H1 (cell line): ENCODE measurements around the gene WDR31. TPM values are rescaled to one million over a fixed set of nuclear protein-coding genes. Genes with fewer than 3 reads are reported as not detected.

Experiments
- BACH1 ChIP-seq: IDR thresholded peaks from 2 replicates; pipeline ENCODE4 v1.6.1; 2012; ENCODE audit warnings: low read length, improper control_type of control experiment
- CHD7 ChIP-seq: fragments of 300-600 bp; sonication (generic); IDR thresholded peaks from 2 replicates; pipeline ENCODE4 v1.7.1; 2012; ENCODE audit warnings: low read length, moderate library complexity, mild to moderate bottlenecking, inconsistent platforms; ENCODE audit not compliant: insufficient replicate concordance
- CTBP2 ChIP-seq: IDR thresholded peaks from 2 replicates; pipeline ENCODE4 v1.7.0; 2011; ENCODE audit warnings: borderline replicate concordance, mild to moderate bottlenecking, moderate library complexity, mixed read lengths, low read length; ENCODE audit not compliant: insufficient read depth, insufficient read length
- GABPA ChIP-seq: IDR thresholded peaks from 2 replicates; pipeline ENCODE4 v1.6.1; 2011; ENCODE audit warnings: mild to moderate bottlenecking, low read length, moderate library complexity, borderline replicate concordance; ENCODE audit not compliant: insufficient read depth
- JUND ChIP-seq: IDR thresholded peaks from 2 replicates; pipeline ENCODE4 v1.6.1; 2011; ENCODE audit warnings: mild to moderate bottlenecking, improper control_type of control experiment, low read length
- RFX5 ChIP-seq: IDR thresholded peaks from 2 replicates; pipeline ENCODE4 v1.6.1; 2011; ENCODE audit warnings: low read depth, low read length, improper control_type of control experiment, borderline replicate concordance
- RXRA ChIP-seq: IDR thresholded peaks from 2 replicates; pipeline ENCODE4 v1.6.1; 2011; ENCODE audit warnings: low read depth, mild to moderate bottlenecking, low read length, moderate library complexity; ENCODE audit not compliant: insufficient read depth
- SAP30 ChIP-seq: fragments of 300-600 bp; sonication (generic); IDR thresholded peaks from 2 replicates; pipeline ENCODE4 v1.7.1; 2012; ENCODE audit warnings: low read length, moderate library complexity, mild to moderate bottlenecking, inconsistent platforms; ENCODE audit not compliant: insufficient read depth, insufficient replicate concordance
- SIN3A ChIP-seq, 2 experiments: IDR thresholded peaks in 1 of 2; conservative IDR thresholded peaks in 1 of 2; 2 replicates each; pipeline ENCODE4 v1.6.1; 2011 to 2012; ENCODE audit warnings: low read length in 2 of 2, improper control_type of control experiment in 1 of 2, low read depth in 1 of 2, mild to moderate bottlenecking in 1 of 2
- SIX5 ChIP-seq: IDR thresholded peaks from 2 replicates; pipeline ENCODE4 v1.6.1; 2011; ENCODE audit warnings: mild to moderate bottlenecking, low read depth, low read length
- ZNF274 ChIP-seq: IDR thresholded peaks from 2 replicates; pipeline ENCODE4 v1.7.0; 2012; ENCODE audit warnings: low read length, borderline replicate concordance; ENCODE audit errors: extremely low read depth
- polyA plus RNA-seq, 7 experiments: library from polyadenylated mRNA; depleted of rRNA in 3 of 7; stranded (reverse) in 5 of 7; unstranded in 2 of 7; fragments of >200 nt in 5 of 7; fragments of 200-250 nt in 2 of 7; gene quantifications; 1 replicate in 5 of 7; 2 replicates in 1 of 7; 4 replicates in 1 of 7; pipeline versions ENCODE4 v1.2.1 to v1.2.3, GENCODE V29; 2011 to 2013; ENCODE audit warnings: missing spikeins in 2 of 7, mixed read lengths in 2 of 7
- total RNA-seq: library from RNA; stranded (reverse); fragmentation: NEBNext Ultra II Directional; extraction: Animal tissue kit (Norgen Biotek cat#: 25700); gene quantifications from 2 replicates; pipeline ENCODE4 v1.2.1, GENCODE V29; 2021

WDR31 gene
- total and polyA plus RNA-seq, 2 of the 8 experiments (the other 6 are each of a cell fraction or from before 2014, with no cell fraction given) = 0.27 to 0.28 TPM

DNA sequence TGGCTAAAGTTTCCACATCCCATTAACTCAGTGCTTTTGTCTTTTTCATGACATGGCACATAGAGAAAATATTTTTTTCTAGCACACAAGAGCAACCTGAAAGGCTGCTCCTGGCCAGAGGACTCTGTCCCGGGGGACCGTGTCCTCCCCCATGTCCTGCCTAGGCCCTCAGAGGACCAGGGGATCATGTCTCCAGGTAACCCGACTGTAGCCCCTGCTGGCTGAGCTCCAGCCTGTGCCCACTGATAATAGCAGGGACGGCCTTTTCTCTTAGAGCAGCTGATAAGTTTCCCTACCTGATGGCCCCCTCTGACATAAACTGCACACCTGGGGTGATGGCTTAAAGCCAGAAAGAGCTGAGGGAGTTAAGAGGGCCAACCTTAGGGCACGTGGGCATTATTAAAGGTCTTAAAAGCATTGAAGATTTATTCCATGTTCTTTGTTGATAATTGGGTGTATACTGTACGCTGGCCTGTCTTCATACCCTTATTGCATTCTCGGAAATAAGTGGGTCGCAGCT is 30.8 kb upstream of the WDR31 start (continued):
- TF ChIP-seq CHD7 (no peak), SAP30 (no peak), RFX5 (no peak), SIN3A (conservative IDR thresholded peaks at IDR 0.05 in 1 of 2, IDR thresholded peaks at IDR 0.05 in 1 of 2; ENCODE audit: low read depth in 1 of 2, low read length in 2 of 2) (no peak), SIX5 (no peak), BACH1 (no peak), ZNF274 (no peak), GABPA (no peak), CTBP2 (no peak), JUND (no peak), RXRA (no peak)
